GM12873 (cell line): ENCODE data around the gene ZC3H18.
A peak's percentile ranks its signal among the peaks of the same experiment; 100 is the strongest.

Source experiments
- CTCF ChIP-seq: IDR thresholded peaks from 2 replicates; pipeline ENCODE4 v1.5.1; 2012; ENCODE audit warnings: low read depth, mild to moderate bottlenecking, moderate library complexity, low read length, control low read depth; ENCODE audit not compliant: insufficient read depth; ENCODE audit errors: missing control alignments

Gene ZC3H18

GRCh38 chr16:88630941-88631340 is 60.7 kb downstream of the ZC3H18 start:
- TF ChIP-seq CTCF: no peak

- TF ChIP-seq CTCF: no peak
Measured at GRCh38 chr16:88631384-88631783, 61.2 kb downstream of the ZC3H18 start.

GRCh38 chr16:88631920-88632586 is 61.9 kb downstream of the ZC3H18 start:
- no peak for TF ChIP-seq CTCF

GRCh38 chr16:88632587-88632930 is 62.4 kb downstream of the ZC3H18 start:
- no peak for TF ChIP-seq CTCF

DNA sequence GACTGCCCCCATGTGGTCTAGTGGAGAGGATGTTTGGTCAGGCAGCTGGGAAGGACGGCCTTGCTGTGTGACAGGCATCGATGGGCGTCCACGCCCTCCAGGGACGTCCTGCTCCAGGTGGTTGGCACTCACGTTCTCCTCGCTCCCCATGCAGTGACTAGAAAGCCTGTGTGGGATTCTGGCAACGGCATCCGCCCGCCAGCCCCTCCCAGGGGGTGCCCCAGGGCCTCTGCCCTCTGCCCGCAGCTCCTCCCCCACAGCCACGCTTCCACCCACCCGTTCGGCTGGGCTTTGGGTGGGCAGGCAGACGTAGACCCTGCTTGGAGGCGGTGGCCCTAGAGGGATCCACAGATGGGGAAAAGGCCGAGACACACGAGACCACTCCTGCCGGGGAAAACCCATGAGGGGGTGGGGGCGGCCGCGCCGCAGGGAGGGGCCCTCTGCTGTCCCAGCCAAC is 63.5 kb downstream of the ZC3H18 start:
- TF ChIP-seq CTCF: peak; percentile 59

- TF ChIP-seq CTCF: no peak
Measured at GRCh38 chr16:88634141-88634993, 64.2 kb downstream of the ZC3H18 start.

GRCh38 chr16:88634994-88635670 is 64.9 kb downstream of the ZC3H18 start:
- TF ChIP-seq CTCF: peak; percentile 50
